GM19043 (cell line): ENCODE measurements around the gene RARRES2.

Source experiments
- ATAC-seq: cut with Tn5 transposase; IDR thresholded peaks from one replicate; pipeline ENCODE4 v1.9.1; 2021; ENCODE audit warnings: low read depth; ENCODE audit not compliant: unreplicated experiment

RARRES2 gene

DNA sequence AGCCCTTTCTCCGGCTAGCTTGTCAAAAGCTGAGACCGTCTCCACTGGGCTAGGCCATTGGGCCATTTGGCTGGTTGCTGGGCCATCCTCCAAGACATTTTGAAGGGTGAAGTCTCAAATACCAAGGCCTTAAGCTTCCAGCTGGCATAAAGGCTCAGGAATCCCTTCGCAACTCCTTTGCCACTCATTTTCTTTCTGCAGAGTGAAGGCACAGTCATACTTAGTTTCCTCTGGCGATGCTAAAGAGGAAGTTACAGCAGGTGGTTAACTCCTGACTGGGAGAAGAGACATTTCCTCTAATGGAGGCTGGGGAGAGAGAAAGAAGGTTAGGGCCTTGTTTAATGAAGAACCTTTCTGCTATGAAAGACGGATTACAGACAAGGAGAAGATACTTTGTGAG is 22.4 kb upstream of the RARRES2 start:
- peak; percentile 32 for ATAC-seq

DNA sequence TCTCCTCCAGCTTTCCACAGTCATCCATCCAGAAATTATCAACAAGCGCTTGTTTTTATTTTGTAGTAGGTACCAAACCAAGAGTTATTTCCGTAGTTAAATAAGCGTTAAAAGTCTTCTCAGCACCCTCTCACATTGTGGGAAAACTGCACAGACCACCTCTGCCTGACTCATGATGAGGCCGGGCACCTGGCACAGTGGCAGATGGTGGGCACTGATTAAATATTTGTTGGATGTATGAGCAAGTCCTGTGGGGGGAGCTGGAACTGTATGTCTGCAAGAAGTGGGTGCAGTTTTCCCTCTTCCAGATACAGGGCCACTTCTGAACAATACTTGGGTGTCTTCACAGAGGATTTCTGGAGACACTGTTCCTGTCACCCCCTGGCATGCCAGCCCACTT is 21.9 kb upstream of the RARRES2 start:
- no peak for ATAC-seq

DNA sequence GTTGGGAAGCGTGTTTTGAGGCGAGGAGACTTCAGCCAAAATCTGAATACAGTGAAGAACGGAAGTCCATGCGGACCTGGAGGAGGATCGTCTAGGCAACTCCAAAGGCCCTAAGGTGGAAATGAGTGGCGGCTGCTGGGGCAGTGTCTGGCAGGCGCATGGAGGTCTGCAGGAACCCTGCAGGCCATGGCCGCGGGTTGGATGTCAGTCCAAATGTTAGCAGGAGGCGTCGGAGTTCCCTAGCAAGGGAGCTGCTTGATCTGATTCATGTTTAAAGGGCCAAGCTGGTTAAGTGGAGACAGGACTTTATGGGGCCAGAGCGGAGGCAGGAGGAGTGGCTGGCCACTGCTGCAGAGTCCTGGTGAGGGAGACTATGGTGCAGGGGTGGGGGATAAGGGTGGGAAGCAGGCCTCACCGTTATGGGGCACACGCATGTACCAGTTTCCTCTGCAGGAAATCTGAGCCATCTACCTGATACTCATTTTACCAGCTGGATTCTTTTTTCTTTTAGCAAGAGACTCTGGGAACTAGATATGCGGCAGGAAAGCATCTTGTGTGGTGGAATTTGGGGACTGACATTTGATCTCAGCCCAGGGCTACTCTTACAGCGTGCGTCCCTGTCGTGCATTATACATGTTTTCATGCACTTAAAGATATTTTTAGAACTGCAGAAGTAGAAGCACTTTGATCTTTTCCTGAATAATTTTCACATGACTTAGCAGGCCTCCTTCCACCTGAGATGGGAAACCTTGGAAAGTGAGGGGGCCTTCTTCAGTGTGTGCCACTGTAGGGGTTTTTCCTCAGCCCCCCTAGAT is 20.6 kb upstream of the RARRES2 start:
- no peak for ATAC-seq

DNA sequence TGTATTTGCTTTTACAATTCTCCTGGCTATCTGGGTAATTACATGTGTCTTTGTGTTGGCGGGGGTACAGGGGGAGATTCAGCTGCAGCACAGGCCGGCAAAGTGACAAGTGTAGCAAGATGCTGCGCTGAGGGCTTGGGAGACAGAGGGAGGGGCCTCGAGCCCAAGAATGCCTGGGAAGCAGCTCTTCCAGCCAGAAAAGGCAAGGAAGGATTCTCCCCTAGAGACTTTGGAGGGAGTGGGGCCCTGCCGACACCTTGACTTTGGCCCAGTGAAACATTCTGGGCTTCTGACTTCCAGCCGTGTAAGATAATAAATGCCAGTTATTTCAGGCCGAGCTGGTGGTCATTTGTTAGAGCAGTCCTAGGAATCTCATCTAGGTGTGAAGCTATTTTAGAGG is 20.0 kb upstream of the RARRES2 start:
- ATAC-seq = no peak

DNA sequence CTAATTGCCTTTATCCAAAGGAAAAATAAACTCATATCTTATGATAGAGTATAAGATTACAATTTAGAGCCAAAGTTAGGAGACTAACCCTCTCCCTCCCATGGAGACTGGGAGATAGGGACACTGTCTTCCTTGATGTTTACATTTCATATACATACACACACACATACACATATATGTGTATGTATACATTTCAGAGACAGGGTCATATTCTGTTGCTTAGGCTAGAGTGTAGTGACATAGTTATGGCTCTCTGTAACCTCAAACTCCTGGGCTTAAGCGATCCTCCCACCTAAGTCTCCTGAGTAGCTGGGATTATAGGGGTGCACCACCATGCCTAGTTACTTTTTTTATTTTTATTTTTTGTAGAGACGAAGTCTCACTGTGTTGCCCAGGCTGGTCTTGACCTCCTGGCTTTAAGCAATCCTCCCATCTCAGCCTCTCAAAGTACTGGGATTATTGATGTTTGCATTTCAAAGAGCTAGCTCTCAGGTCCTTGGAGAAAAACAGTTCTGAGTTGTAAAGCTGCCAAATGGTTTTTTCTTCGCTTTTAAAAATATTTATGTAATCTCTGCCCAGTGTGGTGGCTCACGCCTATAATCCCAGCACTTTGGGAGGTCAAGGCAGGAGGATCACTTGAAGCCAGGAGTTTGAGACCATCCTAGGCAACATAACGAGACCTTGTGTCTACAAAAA is 19.1 kb upstream of the RARRES2 start:
- ATAC-seq = no peak

DNA sequence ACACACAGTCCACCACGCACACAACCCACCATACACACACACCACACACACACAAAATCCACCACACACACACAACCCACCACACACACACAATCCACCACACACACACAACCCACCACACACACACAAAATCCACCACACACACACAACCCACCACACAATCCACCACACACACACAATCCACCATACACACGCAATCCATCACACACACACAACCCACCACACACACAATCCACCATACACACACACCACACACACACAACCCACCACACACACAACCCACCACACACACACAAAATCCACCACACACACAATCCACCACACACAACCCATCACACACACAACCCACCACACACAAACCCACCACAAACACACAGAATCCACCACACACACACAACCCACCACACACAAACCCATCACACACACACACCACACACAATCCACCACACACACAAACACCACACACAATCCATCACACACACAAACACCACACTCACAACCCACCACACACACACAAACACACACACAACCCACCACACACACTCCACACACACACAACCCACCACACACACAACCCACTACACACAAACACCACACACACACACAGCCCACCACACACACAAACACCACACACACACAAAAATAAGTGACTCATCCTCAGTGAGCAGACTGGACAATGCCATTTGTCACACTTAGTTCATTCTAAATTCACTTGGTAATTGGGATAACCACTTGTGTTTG is 18.4 kb upstream of the RARRES2 start:
- ATAC-seq = no peak

DNA sequence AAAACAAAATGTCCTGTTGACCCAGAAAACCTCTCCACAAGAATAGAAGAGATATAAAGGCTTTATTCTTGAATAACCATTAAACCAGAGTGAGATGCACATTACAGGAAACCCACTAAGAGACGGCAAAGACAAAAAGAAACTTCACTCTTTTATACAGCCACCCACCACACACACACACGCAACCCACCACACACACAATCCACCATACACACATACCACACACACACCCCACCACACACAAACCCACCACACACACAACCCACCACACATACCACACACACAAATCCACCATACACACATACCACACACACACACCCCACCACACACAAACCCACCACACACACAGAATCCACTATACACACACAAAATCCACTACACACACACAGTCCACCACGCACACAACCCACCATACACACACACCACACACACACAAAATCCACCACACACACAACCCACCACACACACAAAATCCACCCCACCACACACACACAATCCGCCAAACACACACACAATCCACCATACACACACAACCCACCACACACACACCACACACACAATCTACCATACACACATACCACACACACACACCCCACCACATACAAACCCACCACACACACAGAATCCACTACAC is 17.7 kb upstream of the RARRES2 start:
- ATAC-seq = no peak

DNA sequence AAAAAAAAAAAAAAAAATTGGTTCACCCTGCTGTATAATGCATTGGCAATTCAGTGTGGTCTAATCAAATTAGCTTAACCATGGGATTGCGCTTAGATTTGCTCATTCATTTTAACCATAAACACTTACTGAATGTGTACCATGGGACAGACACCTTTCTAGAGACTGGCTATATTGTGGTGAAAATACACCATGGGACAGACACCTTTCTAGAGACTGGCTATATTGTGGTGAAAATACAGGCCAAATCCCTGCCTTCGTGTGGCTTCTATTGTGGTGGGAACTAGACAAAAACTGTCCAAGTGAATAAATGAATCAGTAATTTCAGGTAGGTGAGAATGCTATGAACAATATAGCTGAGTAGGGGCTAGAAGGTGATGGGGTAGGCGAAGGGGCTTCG is 17.0 kb upstream of the RARRES2 start:
- no peak for ATAC-seq

DNA sequence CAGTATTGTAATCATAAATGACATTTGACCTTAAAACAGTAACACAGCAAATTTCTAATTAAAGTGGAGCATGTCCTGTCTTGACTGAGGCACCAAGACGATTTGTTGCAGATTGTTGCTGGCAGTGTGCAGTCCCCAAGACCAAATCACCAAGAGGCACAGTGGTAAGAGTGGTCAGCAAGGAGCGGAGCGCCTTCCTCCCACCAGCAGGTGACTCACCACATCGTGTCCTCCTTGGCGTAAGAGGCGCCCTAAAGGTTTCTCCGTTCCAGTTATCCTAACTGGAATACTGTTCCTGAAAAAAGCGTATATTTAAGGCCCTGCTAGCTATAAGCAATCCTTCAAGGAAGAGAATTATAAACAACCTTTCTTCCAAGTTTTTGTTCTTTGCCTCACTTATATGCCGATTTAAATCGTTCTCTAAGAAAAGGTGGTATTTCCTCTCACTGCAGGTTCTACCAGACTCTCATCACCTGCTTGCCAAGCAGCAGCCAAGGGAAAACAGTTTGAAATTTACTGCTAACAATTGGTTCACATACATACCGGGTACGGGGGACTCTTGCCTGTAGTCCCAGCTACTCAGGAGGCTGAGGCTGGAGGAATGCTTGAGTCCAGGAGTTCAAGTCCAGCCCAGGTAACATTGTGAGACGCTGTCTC is 16.5 kb upstream of the RARRES2 start:
- no peak for ATAC-seq

DNA sequence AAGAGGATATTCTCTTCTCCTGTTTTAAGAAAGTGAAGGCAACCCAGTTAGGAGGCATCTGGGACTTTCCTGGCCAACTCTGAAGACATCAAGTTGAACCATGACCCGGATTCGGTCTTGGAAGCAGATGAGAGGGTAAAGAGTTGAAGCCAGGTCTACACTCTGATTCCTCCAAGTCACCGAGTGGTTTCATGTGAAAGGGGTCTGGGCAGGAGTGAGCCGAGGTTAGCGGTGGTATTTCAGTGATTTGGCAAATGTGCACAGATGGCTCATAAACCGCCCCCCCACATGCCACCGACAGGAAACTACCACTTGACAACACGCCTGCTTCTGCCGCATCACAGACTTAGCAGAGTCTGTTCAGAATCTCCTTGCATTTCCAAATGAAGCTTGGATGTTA is 15.8 kb upstream of the RARRES2 start:
- no peak for ATAC-seq

DNA sequence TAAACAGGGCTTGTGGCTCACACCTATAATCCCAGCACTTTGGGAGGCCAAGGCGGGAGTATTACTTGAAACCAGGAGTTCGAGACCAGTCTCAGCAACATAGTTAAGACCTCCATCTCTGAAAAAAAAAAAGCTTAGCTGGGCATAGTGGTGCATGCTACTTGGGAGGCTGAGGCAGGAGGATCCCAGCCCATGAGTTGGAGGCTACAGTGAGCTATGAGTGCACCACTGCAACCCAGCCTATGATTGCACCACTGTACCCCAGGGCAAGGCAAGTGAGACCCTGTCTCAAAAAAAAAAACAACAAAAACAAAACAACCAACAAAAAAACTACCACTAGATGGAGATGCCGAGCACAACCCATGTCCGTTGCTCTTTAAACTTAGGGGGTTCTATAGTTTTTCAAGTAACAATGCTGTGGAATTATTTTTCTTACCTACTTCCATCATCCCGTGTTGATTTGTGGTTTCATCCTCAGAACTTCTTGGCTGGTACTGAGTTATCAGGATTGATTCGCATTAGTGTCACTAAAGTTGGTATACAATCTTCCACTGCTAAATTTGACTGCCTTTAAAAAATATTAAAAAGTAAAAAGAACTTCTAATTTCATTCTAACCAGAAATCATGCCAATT is 15.0 kb upstream of the RARRES2 start:
- no peak for ATAC-seq

DNA sequence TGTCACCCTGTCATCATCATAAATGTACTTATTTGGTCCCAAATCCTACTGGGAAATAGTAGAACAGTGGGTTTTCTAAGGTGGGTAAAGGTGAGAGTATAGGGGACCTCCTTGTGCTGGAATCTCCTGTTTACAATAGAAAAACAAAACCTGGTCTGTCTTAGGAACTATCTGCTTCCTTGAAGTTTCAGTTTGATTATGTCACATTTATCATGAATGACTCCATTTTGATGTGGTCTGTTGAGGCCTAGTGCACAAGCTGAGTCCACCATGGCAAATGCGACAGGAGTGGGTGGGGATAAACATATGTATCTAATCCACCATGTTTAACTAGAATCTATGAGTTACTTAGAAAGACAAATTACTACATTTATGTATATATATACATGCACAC is 14.2 kb upstream of the RARRES2 start:
- ATAC-seq = no peak

DNA sequence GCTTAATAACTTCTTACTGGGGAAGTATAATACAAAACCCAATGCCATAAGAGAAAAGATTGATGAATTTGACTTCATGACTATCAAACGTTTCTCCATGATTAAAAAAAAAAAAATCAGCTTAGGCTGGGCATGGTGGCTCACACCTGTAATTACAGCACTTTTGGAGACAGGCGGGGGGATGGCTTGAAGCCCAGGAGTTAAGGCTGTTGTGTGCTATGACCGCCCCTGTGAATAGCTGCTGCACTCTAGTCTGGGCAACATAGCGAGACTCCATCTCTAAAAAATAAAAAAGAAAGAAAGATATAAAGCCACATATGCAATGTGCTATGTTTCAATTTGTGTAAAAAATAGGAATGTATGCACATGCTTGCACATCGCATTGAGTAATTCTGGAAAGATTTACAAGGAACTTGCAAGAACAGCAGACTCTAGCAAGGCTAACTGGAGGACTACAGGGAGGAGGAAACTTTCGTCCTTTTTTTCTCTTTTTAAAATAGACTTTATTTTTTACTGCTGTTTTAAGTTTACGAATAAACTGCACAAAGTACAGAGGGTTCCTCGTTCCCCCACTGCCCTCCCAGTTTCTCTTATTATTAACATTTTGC is 10.3 kb upstream of the RARRES2 start:
- ATAC-seq = no peak

DNA sequence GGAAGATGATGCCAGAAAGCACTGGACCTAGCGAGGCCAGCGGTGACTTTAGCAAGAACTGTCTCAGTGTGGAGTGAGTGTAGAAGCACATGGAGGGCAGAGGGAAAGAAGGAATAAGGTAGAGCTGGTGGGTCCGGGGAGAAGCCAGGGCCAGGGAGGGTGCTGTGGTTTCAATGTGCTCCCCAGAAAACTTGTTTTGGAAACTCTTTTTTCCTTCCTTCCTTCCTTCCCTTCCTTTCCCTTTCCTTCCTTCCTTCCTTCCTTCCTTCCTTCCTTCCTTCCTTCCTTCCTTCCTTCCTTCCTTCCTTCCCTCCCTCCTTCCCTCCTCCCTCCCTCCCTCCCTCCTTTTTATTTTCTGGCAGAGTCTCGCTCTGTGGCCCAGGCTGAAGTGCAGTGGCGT is 5.5 kb upstream of the RARRES2 start:
- ATAC-seq = no peak

DNA sequence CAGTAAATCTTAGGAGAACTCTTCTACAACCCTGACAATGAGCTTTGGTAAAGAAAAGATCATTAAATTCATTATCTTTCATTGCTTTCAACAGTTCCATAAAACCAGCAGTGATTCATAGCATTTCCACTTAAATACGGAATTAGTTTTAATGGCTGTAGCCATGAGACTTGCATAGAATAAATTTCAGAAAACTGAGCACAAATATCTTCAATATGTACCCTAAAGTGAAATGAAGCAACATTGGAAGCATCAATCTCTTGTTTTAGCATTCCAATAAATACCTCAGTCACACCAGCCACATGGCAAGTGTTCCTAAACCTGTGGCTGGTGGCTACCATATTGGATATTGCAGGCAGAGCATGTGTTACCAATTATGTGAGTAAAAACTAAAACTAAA is 3.6 kb upstream of the RARRES2 start:
- no peak for ATAC-seq

DNA sequence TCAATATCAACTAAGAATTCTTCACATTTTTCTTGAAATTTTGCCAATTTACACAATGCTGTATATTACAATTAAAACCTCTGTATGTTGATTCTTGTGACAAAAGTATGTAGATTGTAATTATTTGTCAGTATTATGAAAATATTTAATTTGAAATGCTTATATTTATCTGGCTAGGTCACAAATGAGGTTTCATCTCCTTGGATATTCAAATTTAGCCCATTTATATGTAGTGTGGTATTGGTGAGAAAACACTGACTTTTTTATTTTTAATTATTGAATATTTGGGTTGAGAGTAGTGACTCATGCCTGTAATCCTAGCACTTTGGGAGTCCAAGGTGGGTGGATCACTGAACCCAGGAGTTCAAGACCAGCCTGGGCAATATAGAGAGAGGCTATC is 2.9 kb upstream of the RARRES2 start:
- ATAC-seq = no peak

DNA sequence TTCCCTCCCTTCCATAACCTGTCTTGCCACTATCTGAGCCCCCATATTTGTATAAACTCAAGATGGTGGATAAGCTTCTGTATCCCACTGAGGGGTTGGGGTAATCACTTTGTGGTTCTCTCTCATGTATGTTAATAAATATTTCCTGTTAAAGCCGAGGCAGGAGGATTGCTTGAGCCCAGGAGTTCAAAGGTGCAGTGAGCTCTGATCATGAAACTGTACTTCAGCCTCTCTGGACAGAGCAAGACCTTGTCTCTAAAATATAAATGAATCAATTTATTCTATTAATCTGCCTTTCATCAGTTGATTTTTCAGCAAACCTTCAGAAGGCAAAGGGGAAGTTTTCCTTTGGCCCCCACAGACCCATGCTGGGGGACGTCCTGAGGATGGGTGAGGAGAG is 1.8 kb upstream of the RARRES2 start:
- no peak for ATAC-seq

DNA sequence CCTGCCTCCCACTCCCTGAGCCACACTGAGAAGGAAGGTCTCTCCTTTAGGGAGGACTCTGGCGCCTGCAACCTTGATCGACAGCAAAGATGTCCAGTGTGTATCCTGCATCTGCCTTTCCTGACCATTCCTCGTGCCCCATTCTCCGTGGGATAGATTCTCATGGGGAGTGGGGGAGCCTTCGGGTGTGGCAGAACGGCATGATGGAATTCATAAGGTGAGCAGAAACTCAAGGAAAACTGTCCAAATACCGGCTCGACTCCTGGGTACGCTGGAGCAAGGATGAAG is 636 bp upstream of the RARRES2 start:
- ATAC-seq = no peak

DNA sequence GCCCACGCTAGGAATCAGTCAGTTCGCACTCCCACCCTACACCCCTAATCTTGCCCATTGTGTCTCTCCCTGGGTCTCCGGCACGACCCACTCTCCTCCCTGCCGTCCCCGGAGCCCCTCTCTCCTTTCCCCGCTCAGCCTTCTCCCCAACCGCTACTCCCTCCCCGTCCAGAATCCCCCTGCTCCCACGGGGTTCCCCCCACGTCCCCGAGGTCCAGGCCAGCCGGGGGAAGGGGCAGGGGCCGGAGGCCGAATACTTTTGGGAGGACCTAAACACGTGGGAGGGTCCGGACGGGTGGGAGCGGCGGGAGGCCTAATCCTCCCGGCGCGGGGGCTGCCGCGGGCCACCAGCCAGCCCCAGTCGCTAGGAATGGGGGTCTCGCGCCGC is 560 bp downstream of the RARRES2 start:
- ATAC-seq = no peak
